Neural crest cell (in vitro differentiated cells): ENCODE data around the gene SH3GL2. TPM values are rescaled to one million over a fixed set of nuclear protein-coding genes. Genes with fewer than 3 reads are reported as not detected.

ENCODE experiments used
- DNase-seq: peaks from one replicate; pipeline ENCODE4 v3.0.0; 2021; ENCODE audit warnings: low read depth, mixed read lengths, low spot score
- H3K27ac Mint-ChIP-seq: one replicate; pipeline ENCODE4 v1.8.0; 2021; ENCODE audit warnings: mild to moderate bottlenecking, mixed read lengths; ENCODE audit not compliant: unreplicated experiment
- H3K27me3 Mint-ChIP-seq: 2 replicates; pipeline ENCODE4 v1.8.0; 2021; ENCODE audit warnings: low read depth, mild to moderate bottlenecking, mixed read lengths
- H3K36me3 Mint-ChIP-seq: 2 replicates; pipeline ENCODE4 v1.8.0; 2021; ENCODE audit warnings: low read depth, mild to moderate bottlenecking, mixed read lengths
- H3K4me1 Mint-ChIP-seq: 2 replicates; pipeline ENCODE4 v1.8.0; 2021; ENCODE audit warnings: mixed read lengths
- H3K4me3 Mint-ChIP-seq: one replicate; pipeline ENCODE4 v1.8.0; 2021; ENCODE audit warnings: mild to moderate bottlenecking, mixed read lengths
- H3K9me3 Mint-ChIP-seq: 2 replicates; pipeline ENCODE4 v1.8.0; 2021; ENCODE audit warnings: mixed read lengths
- CTCF ChIP-seq: fragments of 200-600 bp; sonication (generic); conservative IDR thresholded peaks from 2 replicates; pipeline ENCODE4 v1.5.0; 2021; ENCODE audit warnings: antibody characterized with exemption, mild to moderate bottlenecking
- total RNA-seq: library from RNA; stranded (reverse); gene quantifications from 2 replicates; pipeline ENCODE4 v1.2.1, GENCODE V29; 2021

The SH3GL2 gene
- total RNA-seq, 1 donor from 2014 or later: 0.89 TPM

GRCh38 chr9:17699615-17700330, 120.9 kb downstream of the SH3GL2 start:
- Mint-ChIP-seq H3K36me3 (no peaks in the 10 kb centered on the region), H3K27me3 (peaks cover 3% of the 10 kb centered on the region), H3K4me1 (no peaks in the 10 kb centered on the region), H3K9me3 (no peaks in the 10 kb centered on the region), H3K27ac (no peak overlapping the region), H3K4me3 (no peak overlapping the region)
- no peak for DNase-seq
- no peak for TF ChIP-seq CTCF

GRCh38 chr9:17706347-17706746, 127.5 kb downstream of the SH3GL2 start:
- Mint-ChIP-seq H3K27me3 (peaks cover 14% of the 10 kb centered on the region), H3K4me3 (no peak overlapping the region), H3K4me1 (no peaks in the 10 kb centered on the region), H3K36me3 (no peaks in the 10 kb centered on the region), H3K9me3 (no peaks in the 10 kb centered on the region), H3K27ac (no peak overlapping the region)
- DNase-seq: no peak
- no peak for TF ChIP-seq CTCF

GRCh38 chr9:17719053-17719452, 140.2 kb downstream of the SH3GL2 start:
- Mint-ChIP-seq H3K9me3 (peaks cover 4% of the 10 kb centered on the region), H3K27ac (no peak overlapping the region), H3K4me1 (no peaks in the 10 kb centered on the region), H3K27me3 (no peaks in the 10 kb centered on the region), H3K36me3 (peaks cover 2% of the 10 kb centered on the region), H3K4me3 (no peak overlapping the region)
- no peak for DNase-seq
- no peak for TF ChIP-seq CTCF

- Mint-ChIP-seq H3K4me1 (no peaks in the 10 kb centered on the region), H3K9me3 (peaks cover 11% of the 10 kb centered on the region), H3K27me3 (no peaks in the 10 kb centered on the region), H3K36me3 (peaks cover 8% of the 10 kb centered on the region), H3K4me3 (no peak overlapping the region), H3K27ac (no peak overlapping the region)
- TF ChIP-seq CTCF: no peak
- no peak for DNase-seq
Observed at GRCh38 chr9:17721954-17722353, 143.1 kb downstream of the SH3GL2 start.

GRCh38 chr9:17723656-17724055, 144.8 kb downstream of the SH3GL2 start:
- Mint-ChIP-seq H3K4me3 (no peak overlapping the region), H3K27me3 (no peaks in the 10 kb centered on the region), H3K9me3 (peaks cover 11% of the 10 kb centered on the region), H3K4me1 (no peaks in the 10 kb centered on the region), H3K36me3 (peaks cover 8% of the 10 kb centered on the region), H3K27ac (no peak overlapping the region)
- no peak for TF ChIP-seq CTCF
- DNase-seq: no peak
